ENCODE measurements around the gene PLEK.

DNA sequence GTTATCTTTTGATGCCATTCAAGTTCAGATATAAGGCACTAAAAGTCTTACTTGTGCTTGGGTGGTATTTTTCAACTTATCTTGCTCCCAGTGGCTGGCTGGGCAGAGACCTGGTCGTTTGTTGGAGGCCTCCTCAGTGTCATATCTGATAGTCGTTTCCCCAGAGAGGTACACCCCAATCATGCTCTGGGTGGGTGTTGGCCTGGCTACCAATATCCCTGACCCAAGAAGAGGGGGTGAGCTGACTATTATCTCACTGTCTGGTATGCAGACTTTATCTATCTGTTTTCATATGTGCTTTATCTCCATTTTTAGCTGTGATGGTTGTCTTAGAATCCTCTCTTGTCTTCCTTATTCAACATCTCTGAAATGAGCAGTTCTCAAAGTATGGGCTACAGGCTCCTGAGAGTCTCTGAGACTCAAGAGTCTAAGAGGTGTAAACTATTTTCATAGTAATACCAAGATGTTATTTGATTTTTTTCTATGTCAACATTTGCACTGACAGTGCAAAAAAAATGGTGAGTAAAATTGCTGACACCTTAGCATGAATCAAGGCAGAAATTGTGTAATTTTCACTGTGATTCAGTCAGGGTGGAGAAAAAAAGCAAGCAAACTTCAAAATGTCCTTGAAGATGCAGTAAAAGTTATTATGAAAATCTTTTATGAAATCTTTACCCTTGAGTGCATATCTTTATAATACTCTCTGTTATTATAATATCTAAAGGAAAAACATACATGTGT, 12.3 kb upstream of the PLEK start:
- no peak for TF ChIP-seq CTCF (IDR thresholded peaks at IDR 0.05; ENCODE audit: low read depth, low read length, missing input control)
- TF ChIP-seq EGR1 (IDR thresholded peaks at IDR 0.05; ENCODE audit: low read depth in 2 of 2), result no peak
- TF ChIP-seq, protein P1, sequence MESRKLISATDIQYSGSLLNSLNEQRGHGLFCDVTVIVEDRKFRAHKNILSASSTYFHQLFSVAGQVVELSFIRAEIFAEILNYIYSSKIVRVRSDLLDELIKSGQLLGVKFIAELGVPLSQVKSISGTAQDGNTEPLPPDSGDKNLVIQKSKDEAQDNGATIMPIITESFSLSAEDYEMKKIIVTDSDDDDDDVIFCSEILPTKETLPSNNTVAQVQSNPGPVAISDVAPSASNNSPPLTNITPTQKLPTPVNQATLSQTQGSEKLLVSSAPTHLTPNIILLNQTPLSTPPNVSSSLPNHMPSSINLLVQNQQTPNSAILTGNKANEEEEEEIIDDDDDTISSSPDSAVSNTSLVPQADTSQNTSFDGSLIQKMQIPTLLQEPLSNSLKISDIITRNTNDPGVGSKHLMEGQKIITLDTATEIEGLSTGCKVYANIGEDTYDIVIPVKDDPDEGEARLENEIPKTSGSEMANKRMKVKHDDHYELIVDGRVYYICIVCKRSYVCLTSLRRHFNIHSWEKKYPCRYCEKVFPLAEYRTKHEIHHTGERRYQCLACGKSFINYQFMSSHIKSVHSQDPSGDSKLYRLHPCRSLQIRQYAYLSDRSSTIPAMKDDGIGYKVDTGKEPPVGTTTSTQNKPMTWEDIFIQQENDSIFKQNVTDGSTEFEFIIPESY (IDR thresholded peaks at IDR 0.05), result no peak
- no peak for TF ChIP-seq REST (IDR thresholded peaks at IDR 0.05)
- no peak for TF ChIP-seq JUND (IDR thresholded peaks at IDR 0.05)
- TF ChIP-seq, protein P2, sequence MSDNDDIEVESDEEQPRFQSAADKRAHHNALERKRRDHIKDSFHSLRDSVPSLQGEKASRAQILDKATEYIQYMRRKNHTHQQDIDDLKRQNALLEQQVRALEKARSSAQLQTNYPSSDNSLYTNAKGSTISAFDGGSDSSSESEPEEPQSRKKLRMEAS (IDR thresholded peaks at IDR 0.05), result no peak
- no peak for TF ChIP-seq GABPA (IDR thresholded peaks at IDR 0.05 in 1 of 2, conservative IDR thresholded peaks at IDR 0.05 in 1 of 2)
- TF ChIP-seq YY1 (IDR thresholded peaks at IDR 0.05), result no peak
- TF ChIP-seq RAD21 (IDR thresholded peaks at IDR 0.05), result no peak
- TF ChIP-seq NR2F2 (IDR thresholded peaks at IDR 0.05), result no peak
- no peak for TF ChIP-seq TAF1 (conservative IDR thresholded peaks at IDR 0.05)
- no peak for TF ChIP-seq FOXA1 (IDR thresholded peaks at IDR 0.05)
